Effector memory CD8-positive, alpha-beta T cell (primary cell): ENCODE results near the gene SUGCT.
"Not testable (repeated sequence)": the region's sequence is repeated elsewhere in the genome, so short reads cannot be mapped to it uniquely, and the experiment has no call there.

Source experiments
- ATAC-seq: fragments of 150-1000 bp; cut with Tn5 transposase; replicated peaks from 2 replicates; pipeline ENCODE4 v1.10.0; 2021; ENCODE audit warnings: mild to moderate bottlenecking, moderate library complexity
- DNase-seq, 3 experiments: peaks; one replicate each; pipeline ENCODE4 v3.0.0; 2021
- H3K27ac Mint-ChIP-seq, 2 donors: one replicate each; pipeline ENCODE4 v1.8.0; 2022; ENCODE audit warnings: mild to moderate bottlenecking in 2 of 2, mixed read lengths in 2 of 2, moderate library complexity in 2 of 2
- H3K27me3 Mint-ChIP-seq, 2 donors: one replicate each; pipeline ENCODE4 v1.8.0; 2022; ENCODE audit warnings: mixed read lengths in 2 of 2
- H3K36me3 Mint-ChIP-seq: one replicate; pipeline ENCODE4 v1.8.0; 2022; ENCODE audit warnings: mild to moderate bottlenecking, moderate library complexity, mixed read lengths; ENCODE audit not compliant: insufficient read depth
- H3K4me1 Mint-ChIP-seq, 2 donors: one replicate each; pipeline ENCODE4 v1.8.0; 2022; ENCODE audit warnings: low read depth in 2 of 2, mixed read lengths in 2 of 2
- H3K4me3 Mint-ChIP-seq, 2 donors: one replicate each; pipeline ENCODE4 v1.8.0; 2022; ENCODE audit warnings: mild to moderate bottlenecking in 2 of 2, mixed read lengths in 2 of 2, moderate library complexity in 2 of 2
- H3K9me3 Mint-ChIP-seq, 2 donors: one replicate each; pipeline ENCODE4 v1.8.0; 2022; ENCODE audit warnings: mixed read lengths in 2 of 2
- total RNA-seq, 9 experiments: gene quantifications; one replicate each; lab custom pipeline; 2026; lab: John Stamatoyannopoulos, UW

The SUGCT gene
- 0 to 2.4 (median 0.63) reads per million in 9 experiments for total RNA-seq

DNA sequence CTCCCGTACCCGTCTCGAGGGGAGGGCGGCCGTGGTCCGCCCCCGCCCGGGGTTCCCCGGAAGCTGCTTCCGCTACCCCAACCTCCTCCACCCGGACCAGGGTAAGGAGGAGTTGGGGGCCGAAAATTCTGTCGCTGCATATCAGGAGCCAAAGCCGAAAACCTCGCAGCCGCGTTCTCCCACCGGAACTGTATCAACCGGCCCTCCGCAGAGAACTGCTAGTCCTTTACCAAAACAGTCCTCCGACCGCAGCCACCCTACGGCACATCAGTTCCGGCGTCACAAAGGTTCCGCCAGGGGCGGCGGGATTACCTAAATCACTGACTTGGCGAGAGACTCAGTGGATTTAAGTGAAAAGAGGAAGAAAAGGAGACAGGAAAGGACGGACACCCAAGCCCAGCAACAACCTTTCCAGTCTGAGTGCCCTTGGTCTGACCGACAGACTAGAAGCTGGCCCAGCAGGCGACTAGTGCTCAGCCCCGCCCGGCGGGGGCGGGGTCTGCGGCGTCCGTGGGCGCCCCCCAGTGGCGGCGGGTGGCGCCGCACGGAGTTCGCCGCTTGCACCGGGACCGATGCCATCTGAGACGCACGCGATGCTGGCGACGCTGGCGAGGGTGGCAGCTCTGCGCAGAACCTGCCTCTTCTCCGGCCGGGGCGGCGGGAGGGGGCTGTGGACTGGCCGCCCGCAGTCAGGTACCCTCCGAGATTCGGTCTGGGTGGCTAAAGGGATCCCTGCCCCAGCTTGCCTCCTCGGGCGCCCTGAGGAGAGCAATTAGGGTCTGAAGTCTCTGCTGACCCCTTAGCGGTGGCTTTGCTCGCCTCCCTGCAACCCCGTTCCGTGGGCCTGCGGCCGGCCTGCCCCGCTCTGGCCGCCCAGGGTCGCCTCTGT, at the start of gene SUGCT, which contains the start of gene MPLKIP:
TSS of gene SUGCT (plus strand) at position 578 of the 889 bp plus-strand sequence.
TSS of gene MPLKIP (minus strand) at position 195 of the 889 bp plus-strand sequence. CDS start at position 140, 55 bp downstream.
- ATAC-seq (peak; percentile 87), DNase-seq (peak; percentile 86 to 94 (median 87))
- H3K4me3 Mint-ChIP-seq: peak within 1 kb of the TSS; percentile 91 to 92
- H3K4me1 Mint-ChIP-seq: peaks cover 11 to 20% of the 10 kb centered on the region in 2 donors
- no peaks in the 10 kb centered on the region for H3K9me3 Mint-ChIP-seq
- H3K27me3 Mint-ChIP-seq: peaks cover 0 to 8% of the 10 kb centered on the region in 2 donors
- H3K27ac Mint-ChIP-seq: peak within 1 kb of the TSS; percentile 92 to 96
- peaks cover 22% of the 10 kb centered on the region for H3K36me3 Mint-ChIP-seq

GRCh38 chr7:40092182-40092581, 42.6 kb upstream of the SUGCT start:
- Mint-ChIP-seq H3K9me3 (no peaks in the 10 kb centered on the region), H3K4me3 (no peak overlapping the region)

DNA sequence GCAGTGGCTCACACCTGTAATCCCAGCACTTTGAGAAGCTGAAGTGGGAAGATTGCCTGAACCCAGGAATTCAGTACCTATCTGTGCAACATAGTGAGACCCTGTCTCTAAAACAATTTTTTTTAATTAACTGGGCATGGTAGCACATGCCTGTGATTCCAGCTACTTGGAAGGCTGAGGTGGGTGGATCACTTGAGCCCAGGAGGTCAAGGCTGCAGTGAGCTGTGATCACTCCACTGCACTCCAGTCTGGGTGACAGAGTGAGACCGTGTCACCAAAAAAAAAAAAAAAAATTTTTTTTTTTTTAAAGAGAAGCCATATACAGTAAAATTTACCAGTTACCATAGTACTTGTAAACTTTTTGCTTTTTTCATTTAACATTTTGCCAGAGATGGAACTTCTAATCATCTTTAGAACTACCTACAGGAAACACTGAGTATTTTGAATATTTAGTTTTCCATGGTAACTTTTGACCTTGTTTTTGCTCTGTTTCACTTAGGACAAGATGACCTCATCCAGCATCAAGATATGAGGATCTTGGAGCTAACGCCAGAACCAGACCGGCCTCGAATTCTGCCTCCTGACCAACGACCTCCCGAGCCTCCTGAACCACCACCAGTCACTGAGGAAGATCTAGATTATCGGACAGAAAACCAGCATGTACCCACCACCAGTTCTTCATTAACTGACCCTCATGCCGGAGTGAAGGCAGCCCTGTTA, 41.0 kb upstream of the SUGCT start:
- H3K27me3 Mint-ChIP-seq: no peaks in the 10 kb centered on the region
- no peak for DNase-seq
- H3K27ac Mint-ChIP-seq: no peak overlapping the region
- no peaks in the 10 kb centered on the region for H3K9me3 Mint-ChIP-seq
- peaks cover 65% of the 10 kb centered on the region for H3K36me3 Mint-ChIP-seq
- no peak for ATAC-seq
- peaks cover 0 to 3% of the 10 kb centered on the region in 2 donors for H3K4me1 Mint-ChIP-seq
- H3K4me3 Mint-ChIP-seq: no peak overlapping the region

More at GRCh38 chr7:40092182-40092581, 42.6 kb upstream of the SUGCT start:
- Mint-ChIP-seq H3K4me1 (peaks cover 0 to 3% of the 10 kb centered on the region in 2 donors), H3K36me3 (peaks cover 76% of the 10 kb centered on the region), H3K27ac (peak overlapping the region in 1 of 2 donors; percentile 49), H3K27me3 (no peaks in the 10 kb centered on the region)
- DNase-seq (no peak), ATAC-seq (no peak)

GRCh38 chr7:40095230-40095629, 39.6 kb upstream of the SUGCT start:
- no peak overlapping the region for H3K27ac Mint-ChIP-seq
- no peak overlapping the region for H3K4me3 Mint-ChIP-seq
- ATAC-seq (no peak), DNase-seq (no peak)
- no peaks in the 10 kb centered on the region for H3K9me3 Mint-ChIP-seq
- peaks cover 51% of the 10 kb centered on the region for H3K36me3 Mint-ChIP-seq
- peaks cover 0 to 3% of the 10 kb centered on the region in 2 donors for H3K4me1 Mint-ChIP-seq
- no peaks in the 10 kb centered on the region for H3K27me3 Mint-ChIP-seq

DNA sequence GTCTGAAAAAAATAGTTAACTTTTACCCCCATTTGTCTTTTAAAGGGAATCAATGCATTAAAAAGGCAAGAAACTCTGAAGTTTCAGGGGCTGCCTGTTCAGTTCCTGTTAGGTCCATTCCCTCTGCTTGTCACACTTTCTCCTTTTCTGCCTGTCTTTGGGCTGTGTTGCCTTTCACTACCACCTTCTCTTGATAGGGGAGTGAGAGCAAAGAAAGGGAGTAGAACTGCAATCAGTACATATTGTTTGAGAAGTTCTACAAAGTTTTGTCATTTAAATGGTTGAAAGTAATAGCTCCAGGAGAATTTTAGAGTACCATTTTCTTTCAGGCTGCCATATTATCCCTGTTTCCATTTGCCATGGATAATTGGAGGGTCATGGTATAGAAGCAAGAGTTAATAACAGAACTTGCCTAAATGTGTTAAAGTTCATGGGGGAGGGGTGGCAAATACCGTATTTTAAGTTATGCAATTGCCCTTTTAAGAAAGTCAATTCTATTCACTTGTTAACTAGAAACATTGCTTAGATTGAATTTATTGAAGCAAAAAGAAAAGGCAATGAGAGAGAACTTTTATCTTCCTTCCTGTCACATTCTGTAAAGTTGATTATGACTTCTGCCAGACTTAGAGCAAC, 39.0 kb upstream of the SUGCT start:
- no peak for ATAC-seq
- H3K36me3 Mint-ChIP-seq: peaks cover 47% of the 10 kb centered on the region
- no peaks in the 10 kb centered on the region for H3K9me3 Mint-ChIP-seq
- H3K27me3 Mint-ChIP-seq: no peaks in the 10 kb centered on the region
- peak overlapping the region; percentile 38 to 40 for H3K27ac Mint-ChIP-seq
- peaks cover 0 to 3% of the 10 kb centered on the region in 2 donors for H3K4me1 Mint-ChIP-seq
- H3K4me3 Mint-ChIP-seq: no peak overlapping the region
- DNase-seq: no peak

GRCh38 chr7:40097728-40098127, 37.1 kb upstream of the SUGCT start:
- peaks cover 31% of the 10 kb centered on the region for H3K36me3 Mint-ChIP-seq

GRCh38 chr7:40098810-40099209, 36.0 kb upstream of the SUGCT start:
- ATAC-seq (no peak), DNase-seq (no peak)
- Mint-ChIP-seq H3K27ac (no peak overlapping the region), H3K36me3 (peaks cover 20% of the 10 kb centered on the region), H3K27me3 (no peaks in the 10 kb centered on the region), H3K4me1 (peaks cover 0 to 6% of the 10 kb centered on the region in 2 donors), H3K4me3 (no peak overlapping the region), H3K9me3 (no peaks in the 10 kb centered on the region)

More at GRCh38 chr7:40097728-40098127, 37.1 kb upstream of the SUGCT start:
- no peaks in the 10 kb centered on the region for H3K9me3 Mint-ChIP-seq
- ATAC-seq (no peak), DNase-seq (no peak)
- H3K4me3 Mint-ChIP-seq: no peak overlapping the region
- H3K27me3 Mint-ChIP-seq: no peaks in the 10 kb centered on the region
- H3K4me1 Mint-ChIP-seq: peaks cover 0 to 6% of the 10 kb centered on the region in 2 donors
- H3K27ac Mint-ChIP-seq: peak overlapping the region in 1 of 2 donors; percentile 54

- no peak for ATAC-seq
- Mint-ChIP-seq H3K4me1 (peaks cover 0 to 6% of the 10 kb centered on the region in 2 donors), H3K9me3 (no peaks in the 10 kb centered on the region), H3K27me3 (no peaks in the 10 kb centered on the region), H3K4me3 (no peak overlapping the region), H3K27ac (no peak overlapping the region), H3K36me3 (peaks cover 10% of the 10 kb centered on the region)
- DNase-seq: no peak
These were observed 35.0 kb upstream of the SUGCT start for GRCh38 chr7:40099837-40100236.

DNA sequence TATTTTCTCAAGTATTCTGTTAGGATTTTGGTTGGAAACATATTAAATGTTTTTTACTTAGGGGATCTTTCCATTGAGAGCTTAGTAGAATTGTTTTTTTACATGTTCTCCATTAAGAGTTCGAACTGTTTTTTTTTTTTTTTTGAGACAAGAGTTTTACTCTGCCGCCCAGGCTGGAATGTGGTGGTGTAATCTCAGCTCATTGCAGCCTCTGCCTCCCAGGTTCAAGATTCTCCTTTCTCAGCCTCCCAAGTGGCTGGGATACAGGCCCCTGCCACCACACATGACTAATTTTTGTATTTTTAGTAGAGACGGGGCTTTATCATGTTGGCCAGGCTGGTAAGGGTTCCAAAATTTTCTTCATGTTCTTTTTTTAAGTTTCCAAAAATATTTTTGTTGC, 33.6 kb upstream of the SUGCT start:
- no peaks in the 10 kb centered on the region for H3K27me3 Mint-ChIP-seq
- no peak overlapping the region for H3K27ac Mint-ChIP-seq
- H3K4me3 Mint-ChIP-seq: no peak overlapping the region
- peaks cover 0 to 4% of the 10 kb centered on the region in 2 donors for H3K4me1 Mint-ChIP-seq
- no peaks in the 10 kb centered on the region for H3K9me3 Mint-ChIP-seq
- H3K36me3 Mint-ChIP-seq: no peaks in the 10 kb centered on the region
- ATAC-seq: no peak
- no peak for DNase-seq

GRCh38 chr7:40102897-40103296, 31.9 kb upstream of the SUGCT start:
- ATAC-seq (no peak), DNase-seq (no peak)
- H3K27me3 Mint-ChIP-seq: no peaks in the 10 kb centered on the region
- no peaks in the 10 kb centered on the region for H3K9me3 Mint-ChIP-seq
- H3K4me1 Mint-ChIP-seq: peaks cover 0 to 3% of the 10 kb centered on the region in 2 donors
- H3K36me3 Mint-ChIP-seq: no peaks in the 10 kb centered on the region
- H3K27ac Mint-ChIP-seq: no peak overlapping the region
- no peak overlapping the region for H3K4me3 Mint-ChIP-seq

GRCh38 chr7:40105879-40106473, 28.8 kb upstream of the SUGCT start:
- DNase-seq (no peak), ATAC-seq (no peak)
- H3K27ac Mint-ChIP-seq: no peak overlapping the region
- no peaks in the 10 kb centered on the region for H3K36me3 Mint-ChIP-seq
- no peak overlapping the region for H3K4me3 Mint-ChIP-seq
- no peaks in the 10 kb centered on the region for H3K9me3 Mint-ChIP-seq
- H3K4me1 Mint-ChIP-seq: peaks cover 0 to 3% of the 10 kb centered on the region in 2 donors
- no peaks in the 10 kb centered on the region for H3K27me3 Mint-ChIP-seq

DNA sequence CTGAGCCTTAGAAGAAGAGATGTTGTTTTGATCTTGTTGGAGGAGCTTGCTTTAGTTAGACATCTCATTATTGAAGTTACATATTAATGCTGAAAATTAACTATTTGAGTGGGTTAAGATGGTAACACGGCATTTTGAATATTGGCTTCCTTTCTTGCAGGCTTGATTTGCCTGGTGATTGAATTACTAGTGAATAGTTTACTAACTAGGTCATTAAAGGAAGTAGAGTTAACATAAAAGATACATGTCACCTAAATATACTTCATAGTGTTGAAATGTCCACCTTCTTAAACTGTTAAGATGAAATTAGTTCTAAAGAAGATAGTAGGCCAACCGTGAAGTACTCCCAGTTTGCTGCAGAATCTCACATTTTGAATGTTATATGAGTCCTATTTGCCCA, 18.9 kb upstream of the SUGCT start:
- Mint-ChIP-seq H3K27me3 (no peaks in the 10 kb centered on the region), H3K27ac (no peak overlapping the region), H3K4me1 (no peaks in the 10 kb centered on the region), H3K9me3 (no peaks in the 10 kb centered on the region), H3K36me3 (no peaks in the 10 kb centered on the region), H3K4me3 (no peak overlapping the region)
- DNase-seq (no peak), ATAC-seq (no peak)

GRCh38 chr7:40117199-40117598, 17.6 kb upstream of the SUGCT start:
- not testable (repeated sequence) for H3K36me3 Mint-ChIP-seq, H3K4me3 Mint-ChIP-seq, H3K27me3 Mint-ChIP-seq, ATAC-seq, H3K4me1 Mint-ChIP-seq, H3K27ac Mint-ChIP-seq, DNase-seq, H3K9me3 Mint-ChIP-seq
